ENCODE data around the gene PPP1R3F.

The PPP1R3F gene

GRCh38 chrX:49249071-49249470 lies 20.5 kb upstream of the PPP1R3F start:
- DNase-seq (ENCODE audit: low read depth in 2 of 2), result no peak

- no peak for DNase-seq (ENCODE audit: low read depth in 2 of 2)
Measured at GRCh38 chrX:49249616-49250015, 20.0 kb upstream of the PPP1R3F start.

DNA sequence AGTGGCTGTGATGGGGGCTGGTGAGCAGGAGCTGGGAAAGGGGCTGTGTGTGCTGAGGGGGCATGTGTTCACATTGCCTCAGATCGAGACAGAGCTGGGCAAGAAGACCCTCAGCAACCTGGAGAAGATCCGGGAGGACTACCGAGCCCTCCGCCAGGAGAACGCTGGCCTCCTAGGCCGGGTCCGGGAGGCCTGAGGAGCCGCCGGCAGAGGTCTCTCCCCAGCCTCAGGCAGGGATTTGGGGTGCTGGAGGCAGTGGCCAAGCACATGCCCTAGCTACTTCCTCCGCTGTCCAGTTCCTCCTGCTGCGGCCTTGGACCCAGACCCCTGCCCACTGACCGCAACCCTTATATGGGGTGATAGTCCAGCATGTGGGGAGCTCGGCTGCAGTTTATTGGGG lies 19.5 kb upstream of the PPP1R3F start:
- no peak for DNase-seq (ENCODE audit: low read depth in 2 of 2)

GRCh38 chrX:49250578-49250977 lies 19.0 kb upstream of the PPP1R3F start:
- DNase-seq (ENCODE audit: low read depth in 2 of 2), result no peak

DNA sequence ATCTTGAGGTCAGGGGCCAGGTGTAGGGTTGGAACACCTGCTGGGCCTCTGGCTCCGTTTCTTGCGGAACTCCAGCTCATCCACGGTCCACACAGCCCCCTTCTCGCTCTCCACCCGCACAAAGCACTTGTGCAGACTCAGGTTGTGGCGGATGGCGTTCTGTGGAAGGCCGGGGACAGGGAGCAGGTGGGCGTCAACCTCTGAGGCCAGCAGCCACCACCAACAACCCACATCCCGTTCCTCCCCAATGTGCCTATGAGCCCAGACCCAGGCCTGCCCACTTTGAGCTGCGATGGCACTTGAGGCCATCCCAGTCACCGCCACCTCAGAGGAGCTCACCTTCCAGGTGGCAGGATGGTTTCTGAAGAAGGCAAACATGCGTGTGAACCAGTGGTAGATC lies 18.3 kb upstream of the PPP1R3F start:
- DNase-seq (ENCODE audit: low read depth in 2 of 2), result no peak

DNA sequence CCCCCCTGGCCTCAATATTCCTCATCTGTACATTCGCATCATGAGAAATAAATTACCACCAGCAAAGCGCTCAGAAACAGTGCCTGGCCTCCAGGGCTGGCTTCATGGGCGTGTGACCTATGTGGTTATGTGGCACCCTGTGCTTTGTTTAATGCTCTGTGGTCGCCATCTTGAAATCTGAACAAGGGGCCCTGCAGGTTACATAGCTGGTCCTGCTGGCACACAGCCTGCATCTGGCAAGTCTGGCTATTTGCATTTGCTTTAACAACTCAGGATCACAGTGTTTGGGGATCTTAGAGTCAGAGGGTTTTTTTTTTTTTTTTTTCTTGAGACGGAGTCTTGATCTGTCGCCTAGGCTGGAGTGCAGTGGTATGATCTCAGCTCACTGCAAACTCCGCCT lies 15.0 kb upstream of the PPP1R3F start:
- DNase-seq (ENCODE audit: low read depth in 2 of 2), result no peak

- no peak for DNase-seq (ENCODE audit: low read depth in 2 of 2)
Measured at GRCh38 chrX:49256268-49256995, 13.2 kb upstream of the PPP1R3F start.

DNA sequence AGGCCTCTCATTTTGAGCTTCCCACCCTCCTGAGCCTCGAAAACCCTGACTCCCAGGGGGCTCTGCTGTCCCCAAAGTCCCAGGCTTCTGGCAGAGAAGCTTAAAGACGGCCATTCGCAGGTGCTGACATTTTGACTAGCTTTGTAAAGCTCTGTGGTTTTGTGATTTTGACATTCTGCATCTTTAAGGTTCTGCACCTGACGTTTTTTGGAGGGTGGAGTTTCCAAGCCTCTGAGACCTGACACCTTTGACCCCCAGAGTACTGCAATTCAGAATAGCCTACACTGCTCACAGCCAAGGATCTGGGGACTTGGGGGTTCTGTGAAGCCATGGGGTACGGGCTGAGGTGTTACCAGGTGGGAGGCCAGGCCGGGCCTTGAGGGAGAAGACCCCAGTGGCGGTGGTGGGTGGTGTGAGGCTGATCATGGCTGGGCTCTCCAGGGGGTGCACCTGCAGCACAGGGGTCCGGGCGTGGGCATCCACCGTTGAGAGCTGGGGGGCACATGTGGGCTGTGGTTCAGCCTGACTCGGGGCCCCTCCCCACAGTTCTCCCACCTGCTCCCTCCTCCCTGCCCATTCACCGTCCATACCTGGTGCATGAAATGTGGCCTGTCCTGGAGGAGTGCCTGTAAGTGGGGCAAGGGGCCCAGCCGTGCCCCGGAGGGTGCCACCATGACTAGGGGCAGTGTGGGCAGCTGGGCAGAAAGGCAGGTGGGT lies 12.4 kb upstream of the PPP1R3F start:
- no peak for DNase-seq (ENCODE audit: low read depth in 2 of 2)

- DNase-seq (ENCODE audit: low read depth in 2 of 2), result no peak
Measured at GRCh38 chrX:49257846-49258748, 11.5 kb upstream of the PPP1R3F start.

GRCh38 chrX:49258749-49259124 lies 10.9 kb upstream of the PPP1R3F start:
- DNase-seq (ENCODE audit: low read depth in 2 of 2), result no peak

DNA sequence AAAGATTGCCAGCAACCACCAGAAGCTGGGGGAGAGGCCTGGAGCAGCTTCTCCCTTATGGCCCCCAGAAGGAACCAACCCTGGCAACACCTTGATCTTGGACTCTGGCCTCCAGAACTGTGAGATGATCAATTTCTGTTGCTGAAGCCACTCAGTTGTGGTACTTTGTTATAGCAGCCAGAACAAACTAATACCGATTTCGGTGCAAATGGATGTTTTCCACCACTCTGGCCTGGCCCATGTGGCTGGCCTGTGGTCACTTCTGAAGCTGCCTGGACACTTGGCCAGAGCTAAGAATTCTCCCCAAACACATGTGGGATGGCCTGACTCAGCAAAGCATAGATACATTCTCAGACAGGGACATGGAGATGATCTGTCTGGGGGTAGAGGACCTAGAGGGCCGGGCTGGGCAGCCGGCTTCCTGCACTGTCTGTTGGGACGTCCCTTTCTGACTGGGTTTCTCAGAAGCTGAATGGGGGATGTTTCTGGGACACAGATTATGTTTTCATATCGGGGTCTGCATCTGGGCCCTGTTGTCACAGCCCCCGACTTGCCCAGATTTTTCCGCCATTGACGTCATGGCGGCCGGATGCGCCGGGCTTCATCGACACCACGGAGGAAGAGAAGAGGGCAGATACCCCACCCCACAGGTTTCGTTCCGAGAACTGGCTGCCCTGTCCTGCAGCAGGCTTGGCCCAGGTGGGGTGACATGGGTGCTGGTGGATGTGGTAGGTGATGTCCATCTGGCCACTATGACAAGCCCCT lies 9.2 kb upstream of the PPP1R3F start:
- no peak for DNase-seq (ENCODE audit: low read depth in 2 of 2)

DNA sequence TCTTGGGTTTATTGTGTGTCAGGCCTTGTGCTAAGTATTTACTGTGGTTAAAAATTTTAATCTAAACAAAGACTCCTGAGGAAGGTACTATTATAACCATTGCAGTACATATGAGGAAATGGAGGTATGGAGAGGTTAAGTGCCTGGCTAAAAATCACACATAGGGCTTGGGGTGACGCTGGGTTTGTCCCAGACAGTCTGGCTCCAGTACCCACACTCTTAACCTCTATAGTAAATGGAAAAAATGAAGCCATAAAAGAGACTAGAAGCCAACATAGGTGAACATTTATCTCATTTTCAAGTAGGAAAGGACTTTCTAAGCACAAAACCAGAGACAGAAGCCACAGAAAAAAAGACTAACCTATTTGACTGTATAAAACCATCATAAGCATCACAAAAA lies 7.0 kb upstream of the PPP1R3F start:
- DNase-seq (ENCODE audit: low read depth in 2 of 2), result no peak

GRCh38 chrX:49263631-49264030 lies 6.0 kb upstream of the PPP1R3F start:
- DNase-seq (ENCODE audit: low read depth in 2 of 2), result no peak

DNA sequence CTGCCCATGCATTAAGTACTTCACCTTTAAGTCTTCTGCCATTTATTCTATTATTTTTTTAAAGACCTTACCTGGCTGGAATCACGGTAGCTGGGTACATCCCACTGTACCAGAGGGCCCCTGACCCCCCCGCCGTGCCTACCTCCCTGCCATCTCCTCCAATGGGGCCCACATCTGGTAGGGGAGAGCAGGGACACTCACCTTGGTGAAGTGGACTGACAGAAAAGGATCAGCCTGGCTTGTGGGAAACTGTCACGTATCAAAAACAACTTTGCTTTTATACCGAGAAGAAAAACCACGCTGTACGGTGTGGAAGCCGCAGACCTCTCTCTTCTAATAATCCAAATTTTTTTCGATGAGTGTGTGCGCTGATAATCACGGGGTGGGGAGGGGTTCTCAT lies 5.1 kb upstream of the PPP1R3F start, which contains the start of gene FOXP3:
TSS of gene FOXP3 (minus strand) at position 251 of the 400 bp plus-strand sequence. CDS start 6,205 bp downstream, outside the sequence.
- DNase-seq (ENCODE audit: low read depth in 2 of 2), result no peak

- DNase-seq (ENCODE audit: low read depth in 2 of 2), result no peak
Measured at GRCh38 chrX:49266523-49267445, 2.8 kb upstream of the PPP1R3F start.

- no peak for DNase-seq (ENCODE audit: low read depth in 2 of 2)
Measured at GRCh38 chrX:49268702-49269009, 937 bp upstream of the PPP1R3F start.

GRCh38 chrX:49269010-49269766 lies 405 bp upstream of the PPP1R3F start:
- DNase-seq (ENCODE audit: low read depth in 2 of 2), result peak; percentile 85 to 86

DNA sequence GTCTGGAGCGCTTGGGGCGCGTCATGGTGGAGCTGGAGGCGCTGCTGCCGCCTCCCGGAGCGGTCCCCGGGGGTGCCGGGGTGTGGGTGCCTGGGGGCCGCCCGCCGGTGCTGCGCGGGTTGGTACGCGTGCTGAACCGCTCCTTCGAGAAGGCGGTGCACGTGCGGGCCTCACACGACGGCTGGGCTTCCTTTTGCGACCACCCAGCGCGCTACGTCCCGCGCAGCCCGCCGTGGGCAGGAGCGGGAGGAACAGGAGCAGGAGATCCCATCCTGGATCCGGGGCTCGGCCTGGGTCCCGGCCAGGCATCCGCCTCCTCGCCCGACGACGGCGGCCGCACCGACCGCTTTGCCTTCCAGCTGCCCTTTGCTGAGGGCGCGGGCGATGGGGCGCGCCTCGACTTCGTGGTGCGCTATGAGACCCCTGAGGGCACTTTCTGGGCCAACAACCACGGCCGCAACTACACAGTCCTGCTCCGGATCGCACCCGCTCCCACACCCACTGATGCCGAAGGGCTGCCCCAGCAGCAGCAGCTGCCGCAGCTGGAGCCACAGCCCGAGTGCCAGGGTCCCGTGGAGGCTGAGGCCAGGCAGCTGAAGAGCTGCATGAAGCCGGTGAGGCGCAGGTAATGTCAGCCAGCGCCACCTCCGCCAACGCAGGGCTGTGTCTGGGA lies 792 bp downstream of the PPP1R3F start:
- DNase-seq (ENCODE audit: low read depth in 2 of 2), result no peak

DNA sequence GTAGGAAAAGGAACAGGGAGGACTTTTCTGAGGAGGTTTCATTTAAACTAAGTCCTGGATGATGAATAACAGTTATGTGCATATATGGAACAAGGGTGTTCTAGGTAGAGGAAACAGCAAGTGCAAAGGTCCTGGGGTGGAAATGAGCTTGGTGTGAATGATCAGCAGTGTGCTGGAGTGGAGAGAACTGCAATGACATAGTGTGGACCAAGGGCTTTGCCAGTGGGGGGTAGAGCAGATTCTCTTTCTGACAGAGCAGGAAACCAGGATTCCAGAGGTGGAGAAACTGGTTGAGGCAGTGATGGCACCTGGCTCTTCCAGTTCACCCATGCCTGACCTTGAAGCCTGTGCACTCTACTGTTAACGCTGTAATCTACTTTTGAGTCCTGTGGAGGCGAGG lies 1.7 kb downstream of the PPP1R3F start:
- no peak for DNase-seq (ENCODE audit: low read depth in 2 of 2)
